NCI-H2107 (cell line): Measurements from ENCODE around the gene GNG3.

Source experiments
- DNase-seq: peaks from one replicate; lab custom pipeline; 2025; lab: John Stamatoyannopoulos, UW

GNG3 gene

GRCh38 chr11:62757846-62758788 is 50.6 kb downstream of the GNG3 start:
- DNase-seq, result no peak
